HCT116 (cell line): ENCODE results near the gene GBP2. TPM values are rescaled to one million over a fixed set of nuclear protein-coding genes. Genes with fewer than 3 reads are reported as not detected.
"Not testable (repeated sequence)": the region's sequence is repeated elsewhere in the genome, so short reads cannot be mapped to it uniquely, and the experiment has no call there.

Experiments
- ATAC-seq: fragments of 200-7000 bp; cut with Tn5 transposase; 2 replicates; pipeline ENCODE4 v1.9.1; 2020; ENCODE audit warnings: mild to moderate bottlenecking, moderate library complexity
- BruUV-seq: library from RNA; stranded (reverse); fragments of 400-500 nt; replicated peaks from 2 replicates; lab custom pipeline; 2021; lab: Mats Ljungman, UMichigan
- CTCF ChIA-PET: fragments of 300-600 bp; sonication (Branson Sonifier 250); formaldehyde crosslinking; loops from one replicate; lab custom pipeline; 2021; ENCODE audit warnings: antibody characterized with exemption; lab: Charles Lee
- POLR2A ChIA-PET: fragments of 300-600, 350-600 bp; sonication (Branson Sonifier 250); formaldehyde crosslinking; loops from one replicate; lab custom pipeline; 2021; ENCODE audit warnings: antibody characterized with exemption; lab: Charles Lee
- RAD21 ChIA-PET, 2 experiments: fragments of 300-600 bp; sonication (Branson Sonifier 250); formaldehyde crosslinking; loops; one replicate each; lab custom pipeline; 2023; ENCODE audit warnings: low total read pairs in 2 of 2; ENCODE audit not compliant: uncharacterized antibody in 2 of 2, unreplicated experiment in 2 of 2, low non-redundant PET in 1 of 2; lab: Charles Lee
- DNase-seq: peaks from one replicate; pipeline ENCODE4 v3.0.0-alpha.2; 2010; ENCODE audit warnings: low read depth, low spot score
- H2AFZ ChIP-seq: fragments of 200-600 bp; shearing (Covaris generic), sonication (generic); 2 replicates; pipeline ENCODE4 v1.6.1; 2017; ENCODE audit warnings: low read depth, mixed run types, mixed read lengths, antibody characterized with exemption, low read length; ENCODE audit not compliant: poor library complexity, severe bottlenecking
- H3K27ac ChIP-seq: 2 replicates; pipeline ENCODE4 v1.5.1; 2012; ENCODE audit warnings: low read depth, low read length
- H3K27me3 ChIP-seq: fragments of 200-600 bp; sonication (generic); 2 replicates; pipeline ENCODE4 v1.6.1; 2016; ENCODE audit warnings: mixed run types, low read length, mixed read lengths; ENCODE audit not compliant: insufficient read depth
- H3K36me3 ChIP-seq, 2 experiments: fragments of 200-500 bp in 1 of 2; fragments of 200-600 bp in 1 of 2; sonication (Bioruptor generic) in 1 of 2; sonication (generic) in 1 of 2; 2 replicates each; pipeline versions ENCODE4 v1.5.1 to v1.6.1; 2014 to 2016; ENCODE audit warnings: low read length in 2 of 2, inconsistent platforms in 1 of 2, mixed read lengths in 1 of 2, mixed run types in 1 of 2; ENCODE audit not compliant: insufficient read depth in 2 of 2, control insufficient read depth in 1 of 2
- H3K4me1 ChIP-seq, 2 experiments: fragments of 200-600 bp in 1 of 2; sonication (generic) in 1 of 2; 2 replicates each; pipeline versions ENCODE4 v1.5.1 to v1.6.1; 2012 to 2017; ENCODE audit warnings: low read length in 2 of 2, inconsistent platforms in 1 of 2, mild to moderate bottlenecking in 1 of 2, mixed read lengths in 1 of 2, mixed run types in 1 of 2, moderate library complexity in 1 of 2; ENCODE audit not compliant: insufficient read depth in 2 of 2, control insufficient read depth in 1 of 2
- H3K4me2 ChIP-seq: fragments of 200-600 bp; sonication (generic); 2 replicates; pipeline ENCODE4 v1.6.1; 2017; ENCODE audit warnings: mixed run types, low read length, mixed read lengths
- H3K4me3 ChIP-seq, 2 experiments: fragments of 200-600 bp in 1 of 2; sonication (generic) in 1 of 2; replicated peaks in 1 of 2; 2 replicates each; pipeline ENCODE4 v1.5.1; 2011 to 2016; ENCODE audit warnings: low read length in 2 of 2, control low read depth in 1 of 2, low read depth in 1 of 2, mild to moderate bottlenecking in 1 of 2, mixed read lengths in 1 of 2, mixed run types in 1 of 2
- H3K79me2 ChIP-seq: fragments of 200-600 bp; sonication (generic); 2 replicates; pipeline ENCODE4 v1.6.1; 2017; ENCODE audit warnings: mild to moderate bottlenecking, mixed run types, low read length, moderate library complexity, mixed read lengths; ENCODE audit not compliant: insufficient read depth
- H3K9ac ChIP-seq: fragments of 200-600 bp; sonication (generic); 2 replicates; pipeline ENCODE4 v1.6.1; 2016; ENCODE audit warnings: low read length, mixed read lengths
- H3K9me2 ChIP-seq: fragments of 200-600 bp; sonication (generic), shearing (Covaris generic); 2 replicates; pipeline ENCODE4 v1.6.1; 2017; ENCODE audit warnings: mixed run types, mild to moderate bottlenecking, moderate library complexity; ENCODE audit not compliant: insufficient read depth
- H3K9me3 ChIP-seq, 2 experiments: fragments of 200-500 bp in 1 of 2; fragments of 200-600 bp in 1 of 2; sonication (Bioruptor generic) in 1 of 2; sonication (generic) in 1 of 2; 2 replicates each; pipeline ENCODE4 v1.6.1; 2014 to 2017; ENCODE audit warnings: low read length in 2 of 2, mixed read lengths in 2 of 2, inconsistent platforms in 1 of 2, low read depth in 1 of 2, mild to moderate bottlenecking in 1 of 2, mixed run types in 1 of 2, moderate library complexity in 1 of 2; ENCODE audit not compliant: control insufficient read depth in 1 of 2, insufficient read depth in 1 of 2
- H4K20me1 ChIP-seq: fragments of 200-600 bp; sonication (generic), shearing (Covaris generic); 2 replicates; pipeline ENCODE4 v1.6.1; 2017; ENCODE audit warnings: mixed run types, mild to moderate bottlenecking, moderate library complexity; ENCODE audit not compliant: insufficient read depth
- POLR2A ChIP-seq: IDR thresholded peaks from 2 replicates; pipeline ENCODE4 v1.7.0; 2011; ENCODE audit warnings: borderline replicate concordance; ENCODE audit not compliant: insufficient read depth, insufficient read length; ENCODE audit errors: extremely low read depth
- SP1 ChIP-seq: IDR thresholded peaks from 2 replicates; pipeline ENCODE4 v1.6.1; 2012; ENCODE audit warnings: low read depth
- TCF7L2 ChIP-seq: IDR thresholded peaks from 2 replicates; pipeline ENCODE4 v1.7.0; 2011; ENCODE audit warnings: borderline replicate concordance, inconsistent platforms; ENCODE audit not compliant: insufficient read depth, insufficient read length; ENCODE audit errors: extremely low read depth
- YY1 ChIP-seq: IDR thresholded peaks from 2 replicates; pipeline ENCODE4 v1.6.1; 2011; ENCODE audit warnings: low read length, low read depth, moderate library complexity, mild to moderate bottlenecking; ENCODE audit not compliant: insufficient replicate concordance; ENCODE audit errors: extremely low read depth
- intact Hi-C: fragments of 100-400 bp; cut with micrococcal nuclease; formaldehyde crosslinking; loops from 2 replicates; pipeline ENCODE4 v1.10.0; 2022
- total RNA-seq: library from RNA; stranded (reverse); gene quantifications from one replicate; pipeline ENCODE4 v1.2.1, GENCODE V29; 2021; ENCODE audit not compliant: unreplicated experiment
- TF ChIP-seq, protein P1 (sequence below): IDR thresholded peaks from 2 replicates; pipeline ENCODE4 v1.6.1; 2012

Gene GBP2
- total RNA-seq, 1 experiment from 2014 or later, result 0.98 TPM

DNA sequence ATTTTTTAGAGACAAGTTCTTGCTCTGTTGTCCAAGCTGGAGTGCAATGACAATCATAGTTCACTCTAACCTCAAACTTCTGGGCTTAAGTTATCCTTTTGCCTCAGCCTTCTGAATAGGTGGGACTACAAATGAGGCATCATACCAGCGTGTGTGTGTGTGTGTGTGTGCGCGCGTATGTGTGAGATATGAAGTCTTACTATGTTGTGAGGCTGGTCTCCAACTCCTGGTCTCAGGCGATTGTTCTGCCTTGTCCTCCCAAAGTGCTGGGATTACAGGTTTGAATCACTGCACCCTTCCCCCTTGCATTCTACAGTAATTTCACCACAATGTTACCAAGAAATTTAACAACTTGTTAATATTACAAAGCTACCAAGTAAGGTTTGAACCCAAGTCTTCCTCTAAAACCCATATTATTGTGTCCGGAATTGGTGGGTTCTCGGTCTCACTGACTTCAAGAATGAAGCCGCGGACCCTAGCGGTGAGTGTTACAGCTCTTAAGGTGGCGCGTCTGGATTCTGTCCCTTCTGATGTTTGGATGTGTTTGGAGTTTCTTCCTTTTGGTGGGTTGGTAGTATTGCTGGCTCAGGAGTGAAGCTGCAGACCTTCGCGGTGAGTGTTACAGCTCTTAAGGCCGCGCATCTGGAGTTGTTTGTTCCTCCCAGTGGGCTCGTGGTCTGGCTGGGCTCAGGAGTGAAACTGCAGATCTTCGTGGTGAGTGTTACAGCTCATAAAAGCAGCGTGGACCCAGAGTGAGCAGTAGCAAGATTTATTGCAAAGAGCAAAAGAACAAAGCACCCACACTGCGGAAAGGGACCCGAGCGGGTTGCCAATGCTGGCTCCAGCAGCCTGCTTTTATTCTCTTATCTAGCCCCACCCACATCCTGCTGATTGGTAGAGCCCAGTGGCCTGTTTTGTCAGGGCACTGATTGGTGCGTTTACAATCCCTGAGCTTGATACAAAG, 970 bp upstream of the GBP2 start:
- H3K27ac ChIP-seq, H3K9me2 ChIP-seq, RAD21 ChIA-PET, H3K9me3 ChIP-seq, BruUV-seq, H3K4me2 ChIP-seq, H3K36me3 ChIP-seq, H3K79me2 ChIP-seq, H3K4me1 ChIP-seq, DNase-seq, H4K20me1 ChIP-seq, H3K4me3 ChIP-seq, CTCF ChIA-PET, POLR2A ChIA-PET, H2AFZ ChIP-seq, intact Hi-C loops, H3K27me3 ChIP-seq, ATAC-seq, H3K9ac ChIP-seq: not testable (repeated sequence)

- Histone ChIP-seq H3K27ac (no peak overlapping the region), H3K9ac (no peak overlapping the region)
Observed at GRCh38 chr1:89125240-89125912, 538 bp downstream of the GBP2 start.

More at GRCh38 chr1:89125240-89125912, 538 bp downstream of the GBP2 start:
- no TSS peak for BruUV-seq
- ChIA-PET CTCF (no interaction called here), RAD21 (no interaction called here), POLR2A (no interaction called here)
- DNase-seq (no peak), ATAC-seq (no peak)
- no peak overlapping the region for H3K4me3 ChIP-seq
- no peaks in the 10 kb centered on the region for H4K20me1 ChIP-seq
- no peaks in the 10 kb centered on the region for H3K27me3 ChIP-seq
- peak overlapping the region; percentile 22; the same call in 1 of the 2 replicates for H3K4me2 ChIP-seq
- no peak overlapping the region for H2AFZ ChIP-seq
- H3K79me2 ChIP-seq, result no peaks in the 10 kb centered on the region
- TF ChIP-seq, protein P1, sequence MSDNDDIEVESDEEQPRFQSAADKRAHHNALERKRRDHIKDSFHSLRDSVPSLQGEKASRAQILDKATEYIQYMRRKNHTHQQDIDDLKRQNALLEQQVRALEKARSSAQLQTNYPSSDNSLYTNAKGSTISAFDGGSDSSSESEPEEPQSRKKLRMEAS, result no peak
- TF ChIP-seq YY1 (no peak), POLR2A (no peak), SP1 (no peak), TCF7L2 (no peak)
- no peaks in the 10 kb centered on the region for H3K36me3 ChIP-seq
- peaks cover 0 to 8% of the 10 kb centered on the region in 2 experiments; a peak in 1 of 4 replicates for H3K4me1 ChIP-seq
- H3K9me2 ChIP-seq, result no peaks in the 10 kb centered on the region
- H3K9me3 ChIP-seq, result no peaks in the 10 kb centered on the region
- intact Hi-C loops, result no loop called here
